MCF 10A (cell line): Measurements from ENCODE around the gene NRXN3. TPM values are rescaled to one million over a fixed set of nuclear protein-coding genes. Genes with fewer than 3 reads are reported as not detected.
A peak's percentile ranks its signal among the peaks of the same experiment; 100 is the strongest.

Experiments used
- Bru-seq: library from RNA; stranded (reverse); fragments of 400-500 nt; gene quantifications from one replicate; lab custom pipeline; 2021; lab: Mats Ljungman, UMichigan
- BruChase-seq, 2 experiments: library from RNA; stranded (reverse); fragments of 400-500 nt; gene quantifications; one replicate each; lab custom pipeline; 2021; lab: Mats Ljungman, UMichigan
- BruUV-seq: library from RNA; stranded (reverse); fragments of 400-500 nt; replicated peaks from 2 replicates; lab custom pipeline; 2021; lab: Mats Ljungman, UMichigan
- CTCF ChIA-PET: fragments of 300-600 bp; sonication (Branson Sonifier 250); formaldehyde crosslinking; extraction: SDS; loops from one replicate; lab custom pipeline; 2021; ENCODE audit warnings: antibody characterized with exemption, inconsistent platforms; lab: Yijun Ruan, JAX
- POLR2A ChIA-PET: fragments of 300-600, 350-650 bp; sonication (Branson Sonifier 250); formaldehyde crosslinking; extraction: SDS; loops from one replicate; lab custom pipeline; 2020; ENCODE audit warnings: antibody characterized with exemption, inconsistent platforms; lab: Yijun Ruan, JAX
- DNase-seq: peaks from one replicate; pipeline ENCODE4 v3.0.0-alpha.2; 2018; ENCODE audit not compliant: unreplicated experiment
- H3K27ac Mint-ChIP-seq: one replicate; pipeline ENCODE4 v1.8.0; 2022; ENCODE audit warnings: mild to moderate bottlenecking, low read depth, mixed read lengths; ENCODE audit not compliant: unreplicated experiment
- H3K27me3 Mint-ChIP-seq: one replicate; pipeline ENCODE4 v1.8.0; 2022; ENCODE audit warnings: mixed read lengths; ENCODE audit not compliant: insufficient read depth, unreplicated experiment
- H3K36me3 Mint-ChIP-seq: one replicate; pipeline ENCODE4 v1.8.0; 2022; ENCODE audit warnings: mild to moderate bottlenecking, moderate library complexity, mixed read lengths; ENCODE audit not compliant: insufficient read depth, unreplicated experiment
- H3K4me1 Mint-ChIP-seq: one replicate; pipeline ENCODE4 v1.8.0; 2022; ENCODE audit warnings: mixed read lengths; ENCODE audit not compliant: insufficient read depth, unreplicated experiment
- H3K4me3 Mint-ChIP-seq: one replicate; pipeline ENCODE4 v1.8.0; 2022; ENCODE audit warnings: mild to moderate bottlenecking, moderate library complexity, mixed read lengths; ENCODE audit not compliant: unreplicated experiment
- H3K9me3 Mint-ChIP-seq: one replicate; pipeline ENCODE4 v1.8.0; 2022; ENCODE audit warnings: mixed read lengths; ENCODE audit not compliant: unreplicated experiment
- intact Hi-C: fragments of 100-400 bp; cut with micrococcal nuclease; formaldehyde crosslinking; loops from 2 replicates; pipeline ENCODE4 v1.14.1; 2022
- long read RNA-seq: library from polyadenylated mRNA; stranded (forward); transcript quantifications from one replicate; pipeline ENCODE4 v2.0.0, GENCODE V29; 2022
- total RNA-seq: library from RNA; stranded (reverse); gene quantifications from 2 replicates; pipeline ENCODE4 v1.2.3, GENCODE V29; 2022
- TF ChIP-seq, protein P1 (sequence below): fragments of 200-600 bp; IDR thresholded peaks from one replicate; pipeline ENCODE4 v1.8.0; 2022; ENCODE audit warnings: antibody characterized with exemption, mild to moderate bottlenecking; ENCODE audit not compliant: unreplicated experiment

NRXN3 gene
- total RNA-seq (not detected in 2 replicates), Bru-seq, nascent RNA (percentile 8 among the genes with signal in this experiment), BruChase-seq, experiment 1, labeled RNA remaining after a 6-hour chase (percentile 11 among the genes with signal in this experiment), BruChase-seq, experiment 2, labeled RNA remaining after a 2-hour chase (percentile 10 among the genes with signal in this experiment)
- long read RNA-seq, result 0 reads

- no TSS peak for BruUV-seq
- H3K36me3 Mint-ChIP-seq, result no peaks in the 10 kb centered on the region
- TF ChIP-seq, protein P1, sequence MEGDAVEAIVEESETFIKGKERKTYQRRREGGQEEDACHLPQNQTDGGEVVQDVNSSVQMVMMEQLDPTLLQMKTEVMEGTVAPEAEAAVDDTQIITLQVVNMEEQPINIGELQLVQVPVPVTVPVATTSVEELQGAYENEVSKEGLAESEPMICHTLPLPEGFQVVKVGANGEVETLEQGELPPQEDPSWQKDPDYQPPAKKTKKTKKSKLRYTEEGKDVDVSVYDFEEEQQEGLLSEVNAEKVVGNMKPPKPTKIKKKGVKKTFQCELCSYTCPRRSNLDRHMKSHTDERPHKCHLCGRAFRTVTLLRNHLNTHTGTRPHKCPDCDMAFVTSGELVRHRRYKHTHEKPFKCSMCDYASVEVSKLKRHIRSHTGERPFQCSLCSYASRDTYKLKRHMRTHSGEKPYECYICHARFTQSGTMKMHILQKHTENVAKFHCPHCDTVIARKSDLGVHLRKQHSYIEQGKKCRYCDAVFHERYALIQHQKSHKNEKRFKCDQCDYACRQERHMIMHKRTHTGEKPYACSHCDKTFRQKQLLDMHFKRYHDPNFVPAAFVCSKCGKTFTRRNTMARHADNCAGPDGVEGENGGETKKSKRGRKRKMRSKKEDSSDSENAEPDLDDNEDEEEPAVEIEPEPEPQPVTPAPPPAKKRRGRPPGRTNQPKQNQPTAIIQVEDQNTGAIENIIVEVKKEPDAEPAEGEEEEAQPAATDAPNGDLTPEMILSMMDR, result no peak
- H3K9me3 Mint-ChIP-seq, result no peaks in the 10 kb centered on the region
- no peak for DNase-seq
- ChIA-PET POLR2A (no interaction called here), CTCF (no interaction called here)
- peaks cover 87% of the 10 kb centered on the region for H3K27me3 Mint-ChIP-seq
- intact Hi-C loops, result no loop called here
- no peaks in the 10 kb centered on the region for H3K4me1 Mint-ChIP-seq
- H3K27ac Mint-ChIP-seq, result no peak within 1 kb of the TSS
- H3K4me3 Mint-ChIP-seq, result no peak within 1 kb of the TSS
Measured at GRCh38 chr14:78170203-78170602, at the start of gene NRXN3. TSS of gene NRXN3 (plus strand) at chr14:78170373. CDS start at chr14:78243094, 72,721 bp downstream.

DNA sequence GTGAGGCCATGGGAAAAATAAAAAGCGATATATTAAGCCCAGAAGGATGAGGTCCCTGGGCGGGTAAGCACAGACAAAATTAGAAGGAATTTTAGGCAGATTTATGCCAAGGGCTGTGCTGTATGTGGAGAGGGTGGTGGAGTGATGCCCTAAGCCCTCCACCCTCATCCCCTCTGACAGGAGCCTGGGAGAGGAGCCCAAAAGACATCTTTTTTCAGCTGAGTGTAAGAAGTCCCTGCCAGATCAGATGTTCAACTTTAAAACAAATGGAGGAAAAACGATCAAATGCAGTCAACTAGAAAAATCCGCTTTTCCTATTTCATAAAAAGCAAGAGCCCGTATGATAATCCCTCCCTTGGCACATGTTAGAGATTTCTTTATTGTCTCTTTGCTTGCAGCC lies 47.7 kb upstream of the NRXN3 start:
- ChIA-PET CTCF (no interaction called here), POLR2A (no interaction called here)
- Mint-ChIP-seq H3K27me3 (peaks cover 23% of the 10 kb centered on the region), H3K4me3 (no peak overlapping the region), H3K4me1 (no peaks in the 10 kb centered on the region), H3K9me3 (peaks cover 14% of the 10 kb centered on the region), H3K36me3 (no peaks in the 10 kb centered on the region), H3K27ac (no peak overlapping the region)
- no TSS peak for BruUV-seq
- no peak for DNase-seq
- intact Hi-C loops, result no loop called here
- TF ChIP-seq, protein P1, result no peak

GRCh38 chr14:78123650-78124253 lies 46.4 kb upstream of the NRXN3 start:
- H3K36me3 Mint-ChIP-seq, result no peaks in the 10 kb centered on the region
- no peak overlapping the region for H3K4me3 Mint-ChIP-seq
- no TSS peak for BruUV-seq
- POLR2A ChIA-PET, result no interaction called here
- H3K4me1 Mint-ChIP-seq, result no peaks in the 10 kb centered on the region
- TF ChIP-seq, protein P1, result no peak
- peaks cover 7% of the 10 kb centered on the region for H3K9me3 Mint-ChIP-seq
- intact Hi-C loops, result no loop called here
- H3K27me3 Mint-ChIP-seq, result peaks cover 23% of the 10 kb centered on the region
- CTCF ChIA-PET, result no interaction called here
- no peak overlapping the region for H3K27ac Mint-ChIP-seq
- no peak for DNase-seq

GRCh38 chr14:78127961-78128360 lies 42.2 kb upstream of the NRXN3 start:
- intact Hi-C loops, result no loop called here
- CTCF ChIA-PET, result interaction anchor here (0.6 kb wide), 1 partner anchor 25 kb away, joined by 3 read pairs; no protein-coding TSS in a partner anchor
- H3K27me3 Mint-ChIP-seq, result peaks cover 21% of the 10 kb centered on the region
- no peaks in the 10 kb centered on the region for H3K4me1 Mint-ChIP-seq
- H3K27ac Mint-ChIP-seq, result no peak overlapping the region
- TF ChIP-seq, protein P1, result no peak
- no peak for DNase-seq
- no peaks in the 10 kb centered on the region for H3K36me3 Mint-ChIP-seq
- no peak overlapping the region for H3K4me3 Mint-ChIP-seq
- no TSS peak for BruUV-seq
- peaks cover 7% of the 10 kb centered on the region for H3K9me3 Mint-ChIP-seq
- POLR2A ChIA-PET, result no interaction called here
